Amygdala (tissue), 56 donors: ENCODE data around the gene PTS.

Experiments
- DNase-seq, 56 donors: peaks; one replicate each; lab custom pipeline; 2025; lab: John Stamatoyannopoulos, UW

PTS gene

DNA sequence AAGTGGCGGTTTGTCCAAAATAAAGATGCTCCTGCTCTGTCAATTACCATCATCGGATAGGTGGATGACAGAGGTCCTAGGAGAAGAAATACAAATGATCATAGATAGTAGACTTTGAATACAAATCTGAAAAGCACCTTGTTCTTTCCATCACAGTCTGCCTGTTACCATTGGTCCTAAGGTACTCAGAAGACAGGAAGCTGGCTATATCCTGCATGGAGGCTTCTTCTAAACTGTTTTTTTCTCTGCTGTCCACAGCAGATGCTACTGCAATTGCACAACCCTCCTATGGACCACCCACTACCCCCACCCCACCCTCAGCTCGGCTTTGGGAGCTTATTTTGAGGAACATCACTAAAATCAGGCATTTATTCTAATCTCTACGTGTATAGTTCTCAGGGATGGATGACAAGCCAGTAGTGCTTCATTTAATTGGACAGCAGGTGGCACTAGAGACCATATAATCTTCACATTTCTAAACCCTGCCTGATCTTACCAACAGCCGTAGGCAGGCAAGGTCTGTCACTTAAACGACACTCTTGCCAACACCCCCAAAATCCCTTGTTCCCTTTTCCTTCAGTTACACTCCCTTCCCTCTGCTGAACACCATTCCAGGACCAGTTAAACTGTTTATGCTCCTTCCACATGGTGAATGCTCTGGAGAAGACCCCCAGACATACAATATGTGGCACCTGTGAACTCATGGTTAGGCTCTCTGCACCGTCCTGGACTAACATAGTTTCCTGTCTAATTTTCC is 6.6 kb upstream of the PTS start:
- peak in 35 of 56 donors; percentile 1 to 80 (median 22) for DNase-seq

DNA sequence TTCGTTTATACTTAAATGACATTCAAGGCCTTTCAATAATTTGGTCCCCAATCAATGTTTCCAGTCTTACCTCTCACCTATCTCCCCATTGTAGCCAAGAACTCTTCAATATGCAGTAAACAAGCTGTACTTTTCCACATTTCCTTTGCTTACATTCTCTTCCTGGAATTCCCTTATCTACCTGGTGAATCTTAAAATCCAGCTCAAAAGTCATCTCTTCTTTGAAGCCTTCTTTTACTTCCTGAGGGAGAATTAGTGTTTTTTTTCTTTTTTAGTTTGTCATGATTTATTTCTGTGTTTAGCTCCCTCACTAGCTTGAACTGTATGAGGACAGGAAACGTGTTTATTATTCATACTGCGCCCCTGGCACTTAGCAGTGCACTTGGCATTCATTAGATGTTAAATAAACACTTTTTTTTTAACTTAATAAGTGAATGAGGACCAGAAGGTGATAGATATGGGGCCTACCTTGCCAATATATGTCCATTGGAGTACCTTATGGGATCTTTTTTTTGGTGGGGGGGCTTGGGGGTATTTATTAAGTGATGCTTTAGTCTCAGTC is 4.9 kb upstream of the PTS start:
- no peak for DNase-seq

- DNase-seq = no peak
These were observed 3.9 kb upstream of the PTS start for GRCh38 chr11:112222303-112222702.

DNA sequence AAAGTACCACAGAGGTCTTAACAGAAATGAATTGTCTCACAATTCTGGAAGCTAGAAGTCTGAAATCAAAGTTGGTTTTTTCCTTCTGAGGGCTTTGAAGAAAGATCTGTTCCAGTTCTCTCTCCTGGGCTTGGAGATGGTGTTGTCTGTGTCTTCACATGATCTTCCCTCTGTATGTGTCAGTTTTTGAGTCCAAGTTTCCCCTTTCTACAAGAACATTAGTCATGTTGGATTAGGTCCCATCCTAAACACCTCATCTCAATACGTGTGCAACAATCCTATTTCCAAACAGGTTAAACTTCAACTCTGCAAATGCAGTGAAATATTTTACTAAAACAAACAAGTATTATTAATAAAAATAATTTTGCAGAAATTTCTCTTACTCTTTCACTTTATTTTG is 3.1 kb upstream of the PTS start:
- DNase-seq = no peak

DNA sequence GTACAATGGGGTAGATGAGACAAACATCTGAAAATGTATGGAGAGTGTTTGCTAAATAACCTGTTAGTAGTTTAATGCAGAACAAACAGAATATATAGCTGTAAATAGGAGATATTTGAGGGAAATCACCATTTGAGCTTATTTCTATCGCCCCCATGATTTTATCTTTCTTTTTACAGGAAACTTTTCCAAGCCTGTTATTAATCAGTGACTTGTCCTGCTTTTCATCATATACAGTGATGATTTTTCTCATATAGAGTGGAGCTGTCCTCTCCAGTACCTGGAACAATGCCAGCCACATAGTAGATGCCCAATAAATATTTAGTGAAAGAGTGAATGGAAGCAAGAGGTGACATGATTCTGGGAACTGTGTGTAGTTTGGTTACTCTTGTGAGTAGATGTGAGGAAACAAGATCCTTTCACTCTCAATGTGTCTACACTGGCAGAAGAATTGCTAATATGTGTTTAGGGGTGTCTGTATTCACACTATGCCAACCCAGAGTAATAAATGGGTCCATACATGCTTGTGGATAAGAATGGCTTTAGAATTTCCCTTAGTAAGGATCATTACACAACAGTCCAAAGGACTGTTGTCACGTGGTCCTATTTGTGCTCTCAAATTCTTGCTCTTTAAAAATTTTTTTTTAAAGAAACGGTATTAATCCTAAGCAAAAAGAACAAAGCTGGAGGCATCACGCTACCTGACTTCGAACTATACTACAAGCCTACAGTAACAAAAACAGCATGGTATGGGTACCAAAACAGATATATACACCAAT is 2.3 kb upstream of the PTS start:
- DNase-seq = no peak

- DNase-seq = no peak
These were observed 521 bp upstream of the PTS start for GRCh38 chr11:112225753-112226061.

GRCh38 chr11:112226831-112227401 is 688 bp downstream of the PTS start:
- DNase-seq = peak in 5 of 56 donors; percentile 6 to 41 (median 36)

- no peak for DNase-seq
These were observed 1.2 kb downstream of the PTS start for GRCh38 chr11:112227471-112227870.

DNA sequence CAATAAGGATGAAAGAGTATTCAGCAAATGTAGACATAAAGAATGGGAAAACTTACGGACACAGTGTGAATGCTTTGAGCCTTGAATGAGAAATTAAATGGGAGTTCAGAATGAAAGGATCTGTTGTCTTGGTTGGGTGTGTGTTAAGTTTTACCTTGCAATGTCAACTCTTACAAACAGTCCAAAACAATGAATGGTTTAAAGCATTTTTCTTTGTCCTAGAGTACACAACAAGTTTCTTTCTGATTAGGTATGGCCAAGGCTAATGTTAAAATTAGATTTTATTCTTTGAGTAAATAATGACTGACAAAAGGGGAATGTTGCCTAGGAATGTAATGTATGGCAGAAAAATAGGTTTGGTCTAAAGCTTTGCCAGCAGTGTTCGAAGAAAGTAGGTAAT is 2.5 kb downstream of the PTS start:
- DNase-seq = no peak

GRCh38 chr11:112229159-112229558 is 2.9 kb downstream of the PTS start:
- DNase-seq = no peak

DNA sequence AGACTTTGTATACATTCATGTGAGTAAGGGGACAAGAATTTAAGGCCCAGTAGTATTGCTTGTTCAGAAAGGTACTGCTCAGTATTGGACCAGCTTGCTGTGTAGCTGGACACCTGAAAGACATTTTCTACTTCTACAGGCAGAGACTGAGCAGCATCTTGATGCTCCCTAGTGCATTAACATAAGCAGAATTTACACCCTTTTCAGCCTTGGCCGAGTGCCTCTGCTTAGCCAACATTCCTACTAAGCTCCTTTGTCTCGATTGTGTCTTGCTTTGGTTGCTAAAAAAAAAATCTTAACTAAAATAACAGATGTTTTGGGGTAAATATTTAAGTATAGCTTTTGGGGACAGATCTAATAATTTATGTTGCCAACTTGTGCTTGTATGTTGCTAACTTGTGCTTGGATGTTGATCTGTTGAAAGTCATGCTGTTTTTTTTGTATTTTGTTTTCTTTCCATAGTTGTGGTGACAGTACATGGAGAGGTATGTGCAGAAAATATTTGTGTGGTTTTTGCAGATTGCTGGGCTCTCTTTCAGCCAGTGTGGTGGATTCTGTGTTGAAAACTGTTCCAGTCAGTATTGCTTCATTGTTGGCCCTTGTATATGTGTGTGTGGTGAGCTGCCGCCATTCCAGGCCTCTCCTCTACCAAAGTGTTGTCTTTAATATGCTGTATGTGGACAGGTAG is 3.7 kb downstream of the PTS start:
- no peak for DNase-seq

DNA sequence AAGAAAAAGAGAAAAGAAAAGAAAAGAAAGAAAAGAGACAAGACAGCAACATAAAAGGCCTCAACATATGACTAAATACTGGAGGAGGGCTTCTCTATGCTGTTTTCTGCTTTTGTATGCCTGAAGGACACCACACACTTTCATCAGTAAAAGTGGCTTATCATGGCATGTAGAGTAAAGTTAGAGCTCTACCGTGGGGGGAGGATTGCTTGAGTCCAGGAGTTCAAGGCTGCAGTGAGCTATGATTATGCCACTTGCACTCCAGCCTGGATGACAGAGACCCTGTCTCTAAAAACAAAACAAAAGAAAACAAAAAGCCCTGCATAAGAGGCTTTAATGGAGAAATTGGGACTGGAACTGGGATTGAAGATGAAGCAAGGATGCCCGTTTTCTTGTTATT is 5.7 kb downstream of the PTS start:
- DNase-seq = no peak

GRCh38 chr11:112235750-112236390 is 9.6 kb downstream of the PTS start:
- no peak for DNase-seq

GRCh38 chr11:112237451-112237850 is 11.2 kb downstream of the PTS start:
- DNase-seq = no peak

DNA sequence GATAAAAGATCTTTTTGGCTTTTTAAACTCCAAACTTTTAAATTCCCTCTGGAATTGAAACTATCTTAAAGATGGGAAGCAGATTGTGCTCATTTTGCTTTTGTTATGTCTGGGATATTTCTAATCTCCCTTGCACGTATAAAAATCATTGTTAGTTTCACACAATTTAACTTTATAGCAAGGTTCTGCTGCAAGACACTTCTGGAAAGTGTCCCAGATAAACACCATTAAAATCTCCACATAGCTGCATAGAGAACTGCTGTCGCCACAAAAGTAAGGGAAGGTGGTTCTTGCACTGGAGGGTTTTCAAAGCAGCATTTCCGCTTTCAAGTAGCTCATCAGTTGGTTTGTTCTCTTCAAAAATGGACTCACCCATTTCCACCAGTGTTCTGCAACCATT is 11.8 kb downstream of the PTS start:
- no peak for DNase-seq

GRCh38 chr11:112241486-112241885 is 15.3 kb downstream of the PTS start:
- DNase-seq = no peak

DNA sequence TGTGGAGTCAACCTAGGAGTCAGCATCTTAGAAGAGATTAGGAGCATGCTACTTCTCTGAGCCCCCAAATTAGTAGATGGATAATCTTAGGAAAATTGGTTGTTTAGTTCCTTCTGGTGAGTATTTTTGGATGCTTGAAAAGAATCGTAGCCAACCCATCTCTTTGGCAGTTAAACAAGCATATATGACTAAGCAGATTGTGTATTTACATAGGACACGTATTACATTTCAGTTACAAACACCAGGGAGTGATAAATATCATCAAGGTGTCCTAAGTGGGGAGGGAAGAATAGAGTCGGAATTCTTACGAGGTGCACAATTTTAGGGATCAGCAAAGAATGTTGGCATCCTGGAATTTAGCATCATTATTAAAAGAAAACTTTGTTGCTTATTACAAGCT is 21.0 kb downstream of the PTS start:
- DNase-seq = no peak

- no peak for DNase-seq
These were observed 22.0 kb downstream of the PTS start for GRCh38 chr11:112248201-112248600.

DNA sequence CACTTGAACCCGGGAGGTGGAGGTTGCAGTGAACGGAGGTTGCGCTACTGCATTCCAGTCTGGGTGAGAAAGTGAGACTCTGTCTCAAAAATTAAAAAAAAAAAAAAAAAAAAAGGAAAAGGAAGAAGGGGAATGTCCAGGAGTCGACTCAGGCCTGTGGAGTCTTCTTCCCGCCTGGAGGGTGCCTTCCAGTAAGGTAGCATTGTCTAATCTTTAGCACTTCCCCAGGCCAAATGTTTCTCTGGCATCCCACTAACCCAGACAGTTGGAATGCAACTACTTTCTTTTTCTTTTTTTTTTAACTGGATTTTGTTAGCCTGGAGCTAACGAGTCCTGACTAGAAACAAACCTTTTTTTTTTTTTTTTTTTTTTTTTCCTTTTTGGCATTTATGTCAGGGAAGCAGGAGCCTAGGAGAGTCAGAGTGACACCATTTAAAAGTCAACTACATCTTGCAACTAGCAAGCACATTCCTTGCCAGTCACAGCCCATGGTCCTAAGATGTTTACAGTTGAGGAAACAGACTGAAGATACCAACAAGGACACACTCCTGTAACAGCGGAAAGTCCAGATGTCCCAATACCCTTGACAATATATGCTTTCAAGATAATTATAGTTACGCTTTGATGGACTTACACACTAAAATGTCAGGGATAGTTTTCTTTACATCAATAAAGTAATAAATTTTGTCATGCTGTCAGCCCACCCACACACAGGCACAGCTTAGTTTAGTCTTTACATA is 23.8 kb downstream of the PTS start:
- no peak for DNase-seq
